Mesendoderm (in vitro differentiated cells): Measurements from ENCODE around the gene SYT1.
"Not testable (repeated sequence)": the region's sequence is repeated elsewhere in the genome, so short reads cannot be mapped to it uniquely, and the experiment has no call there.

Source experiments
- DNase-seq: peaks from one replicate; pipeline ENCODE4 v3.0.0; 2013
- H2AK5ac ChIP-seq: 2 replicates; pipeline ENCODE4 v1.6.1; 2013; ENCODE audit warnings: low read length, inconsistent platforms
- H2BK120ac ChIP-seq: 2 replicates; pipeline ENCODE4 v1.6.1; 2013; ENCODE audit warnings: low read depth, mild to moderate bottlenecking, low read length, moderate library complexity, mixed read lengths
- H2BK15ac ChIP-seq: replicated peaks from 2 replicates; pipeline ENCODE4 v1.6.1; 2013; ENCODE audit warnings: low read depth, mild to moderate bottlenecking, moderate library complexity
- H2BK5ac ChIP-seq: 2 replicates; pipeline ENCODE4 v1.6.1; 2013; ENCODE audit warnings: low read length, inconsistent platforms
- H3K18ac ChIP-seq: 2 replicates; pipeline ENCODE4 v1.6.1; 2013; ENCODE audit warnings: mild to moderate bottlenecking, low read length, mixed read lengths
- H3K23ac ChIP-seq: one replicate; pipeline ENCODE4 v1.6.1; 2013; ENCODE audit warnings: low read length
- H3K27ac ChIP-seq: 2 replicates; pipeline ENCODE4 v1.5.1; 2013; ENCODE audit warnings: low read depth, mild to moderate bottlenecking, inconsistent platforms, low read length, moderate library complexity
- H3K27me3 ChIP-seq: 2 replicates; pipeline ENCODE4 v1.6.1; 2013; ENCODE audit warnings: low read length, control low read depth, mild to moderate bottlenecking, inconsistent platforms; ENCODE audit not compliant: insufficient read depth, poor library complexity
- H3K36me3 ChIP-seq: 2 replicates; pipeline ENCODE4 v1.6.1; 2013; ENCODE audit warnings: low read length, inconsistent platforms; ENCODE audit not compliant: control insufficient read depth, insufficient read depth
- H3K4ac ChIP-seq: one replicate; pipeline ENCODE4 v1.6.1; 2013; ENCODE audit warnings: low read depth, mild to moderate bottlenecking, low read length, moderate library complexity
- H3K4me1 ChIP-seq: 2 replicates; pipeline ENCODE4 v1.6.1; 2013; ENCODE audit warnings: low read depth, low read length, inconsistent platforms; ENCODE audit not compliant: control insufficient read depth
- H3K4me2 ChIP-seq: 2 replicates; pipeline ENCODE4 v1.6.1; 2013; ENCODE audit warnings: low read length
- H3K4me3 ChIP-seq: 2 replicates; pipeline ENCODE4 v1.5.1; 2013; ENCODE audit warnings: mild to moderate bottlenecking, low read length
- H3K56ac ChIP-seq: one replicate; pipeline ENCODE4 v1.6.1; 2013; ENCODE audit warnings: low read length
- H3K79me1 ChIP-seq: 2 replicates; pipeline ENCODE4 v1.6.1; 2013; ENCODE audit warnings: low read length, inconsistent platforms
- H3K79me2 ChIP-seq: 2 replicates; pipeline ENCODE4 v1.6.1; 2013; ENCODE audit warnings: mild to moderate bottlenecking, low read length; ENCODE audit not compliant: control insufficient read depth, insufficient read depth
- H3K9ac ChIP-seq: 2 replicates; pipeline ENCODE4 v1.6.1; 2013; ENCODE audit warnings: low read length, inconsistent platforms
- H4K5ac ChIP-seq: one replicate; pipeline ENCODE4 v1.6.1; 2013; ENCODE audit warnings: low read length
- H4K8ac ChIP-seq: one replicate; pipeline ENCODE4 v1.6.1; 2013; ENCODE audit warnings: low read depth, mild to moderate bottlenecking, control low read depth, low read length, moderate library complexity
- WGBS: extraction: QIAGEN DNeasy Blood & Tissue Kit; methylation state at CpG from one replicate; pipeline ENCODE4 v1.1.7; 2013; ENCODE audit warnings: low lambda C conversion rate, missing lambda C conversion rate; ENCODE audit not compliant: insufficient coverage; ENCODE audit errors: extremely low coverage; 5-methylcytosine and 5-hydroxymethylcytosine counted together

Gene SYT1

GRCh38 chr12:79200176-79200575 lies 335.6 kb downstream of the SYT1 start:
- Histone ChIP-seq H3K4ac (no peak overlapping the region), H2BK120ac (no peak overlapping the region), H4K8ac (no peak overlapping the region), H3K27ac (no peak overlapping the region), H3K23ac (no peak overlapping the region), H3K4me1 (no peaks in the 10 kb centered on the region), H2BK15ac (no peak overlapping the region), H3K18ac (no peak overlapping the region), H2BK5ac (no peak overlapping the region), H3K27me3 (no peaks in the 10 kb centered on the region), H3K36me3 (no peaks in the 10 kb centered on the region), H2AK5ac (no peak overlapping the region), H3K9ac (no peak overlapping the region), H3K79me1 (no peaks in the 10 kb centered on the region), H3K4me3 (no peak overlapping the region), H3K79me2 (no peaks in the 10 kb centered on the region), H3K4me2 (no peak overlapping the region), H4K5ac (no peak overlapping the region), H3K56ac (no peak overlapping the region)
- no CpG with 5 or more reads among the region's 2 CpGs for WGBS
- no peak for DNase-seq

DNA sequence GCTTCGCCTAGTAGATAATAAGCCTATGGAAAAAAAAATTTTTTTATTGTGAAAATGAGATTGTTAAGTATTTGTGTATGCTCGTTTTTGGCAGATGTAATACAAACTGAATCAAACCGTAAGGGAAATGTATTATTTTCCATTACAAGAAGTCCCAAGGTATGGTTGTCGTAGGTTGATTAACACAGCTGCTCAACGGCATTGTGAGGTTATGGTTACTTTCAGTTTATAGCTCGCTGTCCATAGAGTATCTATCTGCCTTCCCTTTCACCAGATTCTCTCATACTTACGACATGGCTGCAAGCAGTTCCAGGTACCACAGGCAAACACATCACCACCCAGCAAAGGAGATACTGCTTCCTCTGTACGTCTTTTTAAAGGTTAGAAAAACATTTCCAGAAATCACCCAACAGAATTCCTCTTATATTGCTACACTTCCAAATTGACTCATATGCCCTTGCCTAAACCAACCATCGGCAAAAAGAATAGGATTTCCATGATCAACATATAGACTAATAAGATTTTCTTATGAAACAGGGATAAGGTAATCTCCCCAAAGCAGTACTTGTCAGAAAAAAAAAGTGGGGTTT lies 338.6 kb downstream of the SYT1 start:
- H3K4me2 ChIP-seq: no peak overlapping the region
- H3K56ac ChIP-seq: no peak overlapping the region
- H3K4me3 ChIP-seq: no peak overlapping the region
- H2BK15ac ChIP-seq: no peak overlapping the region
- no peak overlapping the region for H4K8ac ChIP-seq
- no peak overlapping the region for H2BK5ac ChIP-seq
- H3K79me1 ChIP-seq: no peaks in the 10 kb centered on the region
- H3K4ac ChIP-seq: no peak overlapping the region
- no peaks in the 10 kb centered on the region for H3K4me1 ChIP-seq
- H3K79me2 ChIP-seq: no peaks in the 10 kb centered on the region
- no peaks in the 10 kb centered on the region for H3K27me3 ChIP-seq
- DNase-seq: no peak
- H4K5ac ChIP-seq: no peak overlapping the region
- H3K9ac ChIP-seq: no peak overlapping the region
- no peak overlapping the region for H2BK120ac ChIP-seq
- no peak overlapping the region for H3K23ac ChIP-seq
- no peaks in the 10 kb centered on the region for H3K36me3 ChIP-seq
- 100% methylated on average over 3 of the region's 9 CpGs for WGBS
- H3K18ac ChIP-seq: no peak overlapping the region
- no peak overlapping the region for H3K27ac ChIP-seq
- no peak overlapping the region for H2AK5ac ChIP-seq

DNA sequence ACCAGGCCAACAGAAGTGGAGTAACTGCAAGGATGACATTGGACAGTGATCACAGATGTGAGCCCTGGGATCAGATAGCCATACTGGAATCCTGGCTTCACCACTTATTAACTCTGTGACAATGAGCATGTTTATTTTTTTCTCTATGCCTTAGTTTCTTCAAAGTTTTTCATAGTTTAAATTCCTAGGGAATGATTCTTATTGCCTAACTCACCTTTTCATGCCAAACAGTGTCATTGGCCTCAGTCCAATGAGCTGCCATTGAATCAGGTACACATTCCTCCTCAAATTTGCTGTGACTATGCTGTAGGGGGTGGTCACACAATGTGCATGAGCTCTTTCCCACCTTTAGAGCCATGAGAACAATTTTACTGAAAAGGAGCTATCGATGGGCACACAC lies 342.3 kb downstream of the SYT1 start:
- Histone ChIP-seq H3K79me2 (no peaks in the 10 kb centered on the region), H3K4me1 (no peaks in the 10 kb centered on the region)
- no CpG with 5 or more reads among the region's 1 CpG for WGBS

GRCh38 chr12:79210403-79210802 lies 345.8 kb downstream of the SYT1 start:
- H2BK15ac ChIP-seq, H3K79me1 ChIP-seq, H3K4ac ChIP-seq, H3K4me2 ChIP-seq, H3K9ac ChIP-seq, H3K27me3 ChIP-seq, H3K56ac ChIP-seq, H3K27ac ChIP-seq, H3K23ac ChIP-seq, H2AK5ac ChIP-seq, H3K79me2 ChIP-seq, H4K8ac ChIP-seq, H3K36me3 ChIP-seq, H3K4me3 ChIP-seq, H2BK120ac ChIP-seq, DNase-seq, H3K4me1 ChIP-seq, H3K18ac ChIP-seq, H4K5ac ChIP-seq, H2BK5ac ChIP-seq: not testable (repeated sequence)
- WGBS: no CpG with 5 or more reads among the region's 3 CpGs

More for the DNA sequence above, 342.3 kb downstream of the SYT1 start:
- no peaks in the 10 kb centered on the region for H3K36me3 ChIP-seq
- H3K27me3 ChIP-seq: no peaks in the 10 kb centered on the region
- H3K27ac ChIP-seq: no peak overlapping the region
- no peak overlapping the region for H3K4ac ChIP-seq
- no peak overlapping the region for H2BK15ac ChIP-seq
- DNase-seq: no peak
- H3K4me2 ChIP-seq: no peak overlapping the region
- H4K8ac ChIP-seq: no peak overlapping the region
- no peak overlapping the region for H2AK5ac ChIP-seq
- no peak overlapping the region for H3K56ac ChIP-seq
- no peak overlapping the region for H2BK5ac ChIP-seq
- no peak overlapping the region for H3K23ac ChIP-seq
- no peak overlapping the region for H3K4me3 ChIP-seq
- H3K18ac ChIP-seq: no peak overlapping the region
- H2BK120ac ChIP-seq: no peak overlapping the region
- H3K9ac ChIP-seq: no peak overlapping the region
- H4K5ac ChIP-seq: no peak overlapping the region
- no peaks in the 10 kb centered on the region for H3K79me1 ChIP-seq

GRCh38 chr12:79217306-79217705 lies 352.7 kb downstream of the SYT1 start:
- H2BK15ac ChIP-seq: no peak overlapping the region
- no peak overlapping the region for H4K8ac ChIP-seq
- no CpG with 5 or more reads among the region's 6 CpGs for WGBS
- no peak overlapping the region for H3K9ac ChIP-seq
- H2BK120ac ChIP-seq: no peak overlapping the region
- no peaks in the 10 kb centered on the region for H3K27me3 ChIP-seq
- no peak overlapping the region for H3K4me3 ChIP-seq
- no peak overlapping the region for H4K5ac ChIP-seq
- no peak overlapping the region for H3K27ac ChIP-seq
- H3K79me2 ChIP-seq: no peaks in the 10 kb centered on the region
- H3K18ac ChIP-seq: no peak overlapping the region
- no peak overlapping the region for H2AK5ac ChIP-seq
- H3K4me2 ChIP-seq: no peak overlapping the region
- no peak overlapping the region for H3K23ac ChIP-seq
- H3K4me1 ChIP-seq: no peaks in the 10 kb centered on the region
- peak; percentile 7 for DNase-seq
- no peak overlapping the region for H3K4ac ChIP-seq
- H3K79me1 ChIP-seq: no peaks in the 10 kb centered on the region
- no peak overlapping the region for H2BK5ac ChIP-seq
- H3K36me3 ChIP-seq: no peaks in the 10 kb centered on the region
- H3K56ac ChIP-seq: no peak overlapping the region

GRCh38 chr12:79223210-79223609 lies 358.6 kb downstream of the SYT1 start:
- Histone ChIP-seq H3K27me3 (no peaks in the 10 kb centered on the region), H2BK120ac (no peak overlapping the region), H2AK5ac (no peak overlapping the region), H3K4me2 (no peak overlapping the region), H3K27ac (no peak overlapping the region), H3K79me1 (no peaks in the 10 kb centered on the region), H3K9ac (no peak overlapping the region), H3K4ac (no peak overlapping the region), H2BK15ac (no peak overlapping the region), H4K5ac (no peak overlapping the region), H3K56ac (no peak overlapping the region), H3K79me2 (no peaks in the 10 kb centered on the region), H2BK5ac (no peak overlapping the region), H3K18ac (no peak overlapping the region), H3K4me1 (no peaks in the 10 kb centered on the region), H3K23ac (no peak overlapping the region), H4K8ac (no peak overlapping the region), H3K4me3 (no peak overlapping the region), H3K36me3 (no peaks in the 10 kb centered on the region)
- no peak for DNase-seq
- WGBS: no CpG with 5 or more reads among the region's 1 CpG
